DND-41 (cell line): ENCODE data around the gene TCAP.

Experiments
- CTCF ChIP-seq: IDR thresholded peaks from 2 replicates; pipeline ENCODE4 v1.5.1; 2012; ENCODE audit warnings: borderline replicate concordance, low read length, moderate library complexity, mild to moderate bottlenecking; ENCODE audit not compliant: poor library complexity, severe bottlenecking; ENCODE audit errors: extremely low read depth
- EZH2 ChIP-seq: IDR thresholded peaks from 3 replicates; pipeline ENCODE4 v1.6.1; 2012; ENCODE audit warnings: borderline replicate concordance, low read depth, mild to moderate bottlenecking, moderate library complexity, low read length, inconsistent platforms; ENCODE audit not compliant: severe bottlenecking

GRCh38 chr17:39633570-39634183 lies 31.5 kb upstream of the TCAP start:
- TF ChIP-seq EZH2 (no peak), CTCF (no peak)
